Memory B cell (primary cell): ENCODE results near the gene CYRIA.

ENCODE experiments used
- ATAC-seq: fragments of 150-1000 bp; cut with Tn5 transposase; 2 replicates; pipeline ENCODE4 v1.10.0; 2021; ENCODE audit warnings: low read depth, mild to moderate bottlenecking, moderate library complexity
- DNase-seq, 2 donors: peaks; one replicate each; pipeline ENCODE4 v3.0.0; 2022; ENCODE audit warnings: low spot score in 2 of 2
- H3K27ac Mint-ChIP-seq: one replicate; pipeline ENCODE4 v1.8.0; 2022; ENCODE audit warnings: mild to moderate bottlenecking, moderate library complexity, mixed read lengths
- H3K27me3 Mint-ChIP-seq: one replicate; pipeline ENCODE4 v1.8.0; 2022; ENCODE audit warnings: mixed read lengths
- H3K36me3 Mint-ChIP-seq: one replicate; pipeline ENCODE4 v1.8.0; 2022; ENCODE audit warnings: mild to moderate bottlenecking, mixed read lengths
- H3K4me1 Mint-ChIP-seq: one replicate; pipeline ENCODE4 v1.8.0; 2022; ENCODE audit warnings: mixed read lengths
- H3K4me3 Mint-ChIP-seq: one replicate; pipeline ENCODE4 v1.8.0; 2022; ENCODE audit warnings: mild to moderate bottlenecking, moderate library complexity, mixed read lengths
- H3K9me3 Mint-ChIP-seq: one replicate; pipeline ENCODE4 v1.8.0; 2022; ENCODE audit warnings: mixed read lengths

Gene CYRIA

GRCh38 chr2:16638946-16639345 lies 26.7 kb downstream of the CYRIA start:
- H3K4me1 Mint-ChIP-seq = peaks cover 67% of the 10 kb centered on the region
- no peaks in the 10 kb centered on the region for H3K27me3 Mint-ChIP-seq
- ATAC-seq (peak; percentile 46), DNase-seq (no peak)
- peaks cover 2% of the 10 kb centered on the region for H3K9me3 Mint-ChIP-seq
- H3K36me3 Mint-ChIP-seq = peaks cover 32% of the 10 kb centered on the region
- H3K4me3 Mint-ChIP-seq = no peak overlapping the region
- peak overlapping the region; percentile 65 for H3K27ac Mint-ChIP-seq

DNA sequence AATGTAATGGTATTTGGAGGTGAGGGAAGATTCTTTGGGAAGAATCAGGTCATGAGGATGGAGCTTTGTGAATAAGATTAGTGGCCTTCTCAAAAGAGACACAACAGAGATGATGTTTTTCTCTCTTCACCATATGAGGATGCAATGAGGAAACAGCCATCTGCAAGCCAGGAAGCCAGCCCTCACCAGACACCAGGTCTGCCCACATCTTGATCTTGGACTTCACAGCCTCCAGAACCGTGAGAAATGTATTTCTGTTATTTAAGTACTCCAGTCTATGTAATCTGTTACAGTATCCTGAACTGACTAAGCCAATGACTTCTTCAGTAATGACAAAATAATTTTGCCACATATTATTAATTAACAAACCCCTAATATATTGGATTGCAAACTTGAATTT lies 28.3 kb downstream of the CYRIA start:
- DNase-seq (no peak), ATAC-seq (no peak)
- Mint-ChIP-seq H3K9me3 (peaks cover 2% of the 10 kb centered on the region), H3K36me3 (peaks cover 30% of the 10 kb centered on the region), H3K4me3 (no peak overlapping the region), H3K27me3 (no peaks in the 10 kb centered on the region), H3K4me1 (peaks cover 67% of the 10 kb centered on the region), H3K27ac (peak overlapping the region; percentile 76)

DNA sequence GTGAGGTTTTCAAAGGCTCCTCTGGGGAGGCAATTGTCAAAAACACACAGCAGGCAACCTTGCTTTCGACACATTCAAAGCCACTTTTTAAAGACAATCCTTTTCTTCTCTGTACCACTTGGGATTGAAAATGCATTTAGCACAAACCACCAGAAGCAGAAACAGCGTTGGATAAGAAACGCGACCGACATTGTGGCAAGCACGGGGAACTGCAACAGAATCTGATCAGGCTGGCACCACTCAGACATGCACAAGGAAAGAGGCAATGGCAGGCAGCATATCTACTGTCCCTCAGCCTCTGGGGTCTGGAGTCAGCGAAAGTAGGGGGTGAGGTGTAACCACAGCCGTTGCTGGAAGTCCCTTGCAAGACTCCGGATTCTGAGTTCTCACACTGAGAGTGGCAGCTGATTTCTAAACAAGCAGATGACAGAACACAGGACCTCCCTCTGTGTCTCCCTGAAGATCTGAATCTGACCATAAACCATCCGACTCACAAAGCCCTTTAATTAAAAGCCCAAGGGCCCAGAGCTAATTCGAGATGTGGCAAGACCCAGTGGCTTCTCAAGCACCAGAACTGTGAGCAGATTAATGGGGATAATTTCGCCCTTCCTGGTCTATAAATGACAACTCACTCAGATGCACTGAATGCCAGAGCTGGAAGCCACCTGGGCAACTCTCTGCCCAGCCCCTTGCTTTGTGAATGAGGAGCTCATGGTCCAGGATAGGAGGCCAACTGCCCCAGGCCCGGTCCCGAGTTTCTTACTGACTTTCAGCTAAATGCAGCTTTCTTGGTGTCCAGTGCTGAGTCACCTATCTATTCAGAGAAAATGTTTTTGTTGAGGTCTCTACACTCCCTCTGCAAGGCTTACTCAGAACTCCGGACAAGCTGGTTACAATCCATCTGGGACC lies 29.6 kb downstream of the CYRIA start:
- H3K9me3 Mint-ChIP-seq = peaks cover 2% of the 10 kb centered on the region
- peak overlapping the region; percentile 76 for H3K27ac Mint-ChIP-seq
- ATAC-seq (peak; percentile 63), DNase-seq (no peak)
- peak overlapping the region; percentile 11 for H3K4me3 Mint-ChIP-seq
- H3K4me1 Mint-ChIP-seq = peaks cover 68% of the 10 kb centered on the region
- H3K27me3 Mint-ChIP-seq = no peaks in the 10 kb centered on the region
- peaks cover 24% of the 10 kb centered on the region for H3K36me3 Mint-ChIP-seq

- no peak for ATAC-seq
- DNase-seq = no peak
- H3K27ac Mint-ChIP-seq = peak overlapping the region; percentile 76
- peaks cover 2% of the 10 kb centered on the region for H3K9me3 Mint-ChIP-seq
- H3K36me3 Mint-ChIP-seq = peaks cover 22% of the 10 kb centered on the region
- H3K4me1 Mint-ChIP-seq = peaks cover 82% of the 10 kb centered on the region
- no peak overlapping the region for H3K4me3 Mint-ChIP-seq
- no peaks in the 10 kb centered on the region for H3K27me3 Mint-ChIP-seq
Measured at GRCh38 chr2:16633621-16634430, 31.8 kb downstream of the CYRIA start.

- H3K4me3 Mint-ChIP-seq = no peak overlapping the region
- H3K9me3 Mint-ChIP-seq = no peaks in the 10 kb centered on the region
- H3K4me1 Mint-ChIP-seq = peaks cover 83% of the 10 kb centered on the region
- ATAC-seq = no peak
- DNase-seq = no peak
- H3K27me3 Mint-ChIP-seq = no peaks in the 10 kb centered on the region
- peak overlapping the region; percentile 49 for H3K27ac Mint-ChIP-seq
- H3K36me3 Mint-ChIP-seq = peaks cover 12% of the 10 kb centered on the region
Measured at GRCh38 chr2:16632598-16632997, 33.0 kb downstream of the CYRIA start.

GRCh38 chr2:16630463-16630862 lies 35.2 kb downstream of the CYRIA start:
- DNase-seq (peak in 1 of 2 donors; percentile 45), ATAC-seq (peak; percentile 71)
- Mint-ChIP-seq H3K9me3 (no peaks in the 10 kb centered on the region), H3K4me1 (peaks cover 93% of the 10 kb centered on the region), H3K4me3 (peak overlapping the region; percentile 37), H3K27ac (peak overlapping the region; percentile 92), H3K36me3 (peaks cover 8% of the 10 kb centered on the region), H3K27me3 (no peaks in the 10 kb centered on the region)

DNA sequence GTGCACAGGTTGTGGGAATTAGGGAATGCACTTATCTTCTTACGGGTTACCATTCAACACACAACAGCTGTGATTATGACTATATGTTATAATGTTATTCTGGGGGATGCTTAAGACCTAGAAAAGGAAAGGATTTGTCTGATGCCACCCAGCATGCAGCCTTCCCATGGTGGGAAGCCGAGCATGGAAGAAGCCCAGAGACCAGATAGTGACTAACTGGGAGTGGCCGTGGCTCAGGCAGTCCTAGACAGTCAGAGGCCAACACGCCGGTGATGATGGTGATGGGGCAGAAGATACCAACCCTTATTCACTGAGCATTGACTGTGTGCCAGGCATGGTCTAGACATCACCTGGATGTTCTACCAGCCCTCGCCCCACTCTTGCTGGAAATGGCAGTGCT lies 35.9 kb downstream of the CYRIA start:
- no peak for ATAC-seq
- peaks cover 93% of the 10 kb centered on the region for H3K4me1 Mint-ChIP-seq
- peak overlapping the region; percentile 92 for H3K27ac Mint-ChIP-seq
- H3K4me3 Mint-ChIP-seq = no peak overlapping the region
- H3K9me3 Mint-ChIP-seq = no peaks in the 10 kb centered on the region
- DNase-seq = no peak
- peaks cover 8% of the 10 kb centered on the region for H3K36me3 Mint-ChIP-seq
- no peaks in the 10 kb centered on the region for H3K27me3 Mint-ChIP-seq

- ATAC-seq (no peak), DNase-seq (no peak)
- Mint-ChIP-seq H3K4me3 (peak overlapping the region; percentile 9), H3K4me1 (peaks cover 91% of the 10 kb centered on the region), H3K27ac (peak overlapping the region; percentile 92), H3K27me3 (no peaks in the 10 kb centered on the region), H3K36me3 (peaks cover 9% of the 10 kb centered on the region), H3K9me3 (no peaks in the 10 kb centered on the region)
Measured at GRCh38 chr2:16629044-16629443, 36.6 kb downstream of the CYRIA start.

- Mint-ChIP-seq H3K27ac (peak overlapping the region; percentile 92), H3K27me3 (no peaks in the 10 kb centered on the region), H3K4me3 (no peak overlapping the region), H3K4me1 (peaks cover 92% of the 10 kb centered on the region), H3K9me3 (no peaks in the 10 kb centered on the region), H3K36me3 (peaks cover 9% of the 10 kb centered on the region)
- ATAC-seq (peak; percentile 49), DNase-seq (no peak)
Measured at GRCh38 chr2:16628314-16628713, 37.3 kb downstream of the CYRIA start.

DNA sequence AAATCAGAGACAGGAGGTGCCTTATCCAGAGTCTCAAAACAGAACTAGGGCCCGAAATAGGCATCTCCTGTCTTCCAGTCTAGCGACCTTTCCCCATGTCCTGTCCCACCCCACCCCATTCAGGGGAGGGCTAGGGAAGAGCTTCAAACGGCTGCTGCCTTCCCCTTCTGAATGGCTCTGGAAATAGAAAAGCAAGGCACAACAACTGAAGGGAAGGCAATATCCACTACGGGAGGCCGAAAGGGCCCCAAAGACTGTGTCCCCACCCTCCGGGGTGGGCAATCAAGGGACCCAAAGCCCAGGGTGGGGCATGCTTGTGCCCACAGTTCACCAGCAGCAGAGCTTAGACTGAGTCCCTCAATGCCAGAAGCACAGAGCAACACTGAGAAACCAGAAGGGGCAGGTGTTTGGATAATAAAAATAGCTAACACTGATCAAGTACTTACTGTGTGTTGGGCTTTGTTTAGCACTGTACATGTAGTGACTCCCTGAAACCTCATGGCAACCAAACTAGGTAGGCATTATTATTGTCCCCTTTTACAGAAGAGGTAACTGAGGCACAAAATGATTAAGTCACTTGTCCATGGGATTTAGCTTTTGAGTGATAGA lies 38.5 kb downstream of the CYRIA start:
- DNase-seq (no peak), ATAC-seq (no peak)
- peak overlapping the region; percentile 92 for H3K27ac Mint-ChIP-seq
- H3K4me3 Mint-ChIP-seq = peak overlapping the region; percentile 73
- no peaks in the 10 kb centered on the region for H3K9me3 Mint-ChIP-seq
- peaks cover 94% of the 10 kb centered on the region for H3K4me1 Mint-ChIP-seq
- H3K36me3 Mint-ChIP-seq = peaks cover 14% of the 10 kb centered on the region
- no peaks in the 10 kb centered on the region for H3K27me3 Mint-ChIP-seq

- Mint-ChIP-seq H3K27me3 (no peaks in the 10 kb centered on the region), H3K4me1 (peaks cover 94% of the 10 kb centered on the region), H3K9me3 (no peaks in the 10 kb centered on the region), H3K4me3 (peak overlapping the region; percentile 73), H3K27ac (peak overlapping the region; percentile 92), H3K36me3 (peaks cover 17% of the 10 kb centered on the region)
- ATAC-seq (no peak), DNase-seq (no peak)
Measured at GRCh38 chr2:16626497-16626896, 39.1 kb downstream of the CYRIA start.

- Mint-ChIP-seq H3K36me3 (peaks cover 23% of the 10 kb centered on the region), H3K27ac (peak overlapping the region; percentile 92), H3K4me1 (peaks cover 93% of the 10 kb centered on the region), H3K4me3 (peak overlapping the region; percentile 73), H3K27me3 (no peaks in the 10 kb centered on the region), H3K9me3 (no peaks in the 10 kb centered on the region)
- ATAC-seq (peak; percentile 50), DNase-seq (peak in 1 of 2 donors; percentile 28)
Measured at GRCh38 chr2:16625759-16626158, 39.9 kb downstream of the CYRIA start.

- Mint-ChIP-seq H3K4me3 (peak overlapping the region; percentile 73), H3K9me3 (no peaks in the 10 kb centered on the region), H3K36me3 (peaks cover 26% of the 10 kb centered on the region), H3K27me3 (no peaks in the 10 kb centered on the region), H3K4me1 (peaks cover 91% of the 10 kb centered on the region), H3K27ac (peak overlapping the region; percentile 92)
- ATAC-seq (peak; percentile 60), DNase-seq (peak in 1 of 2 donors; percentile 41)
Measured at GRCh38 chr2:16625201-16625729, 40.4 kb downstream of the CYRIA start.

GRCh38 chr2:16624436-16624780 lies 41.2 kb downstream of the CYRIA start:
- ATAC-seq (no peak), DNase-seq (no peak)
- Mint-ChIP-seq H3K4me1 (peaks cover 86% of the 10 kb centered on the region), H3K9me3 (no peaks in the 10 kb centered on the region), H3K36me3 (peaks cover 32% of the 10 kb centered on the region), H3K27ac (peak overlapping the region; percentile 92), H3K27me3 (no peaks in the 10 kb centered on the region), H3K4me3 (peak overlapping the region; percentile 19)
